ENCODE data around the gene KHDC3L. TPM values are rescaled to one million over a fixed set of nuclear protein-coding genes. Genes with fewer than 3 reads are reported as not detected.
A peak's percentile ranks its signal among the peaks of the same experiment; 100 is the strongest.

The KHDC3L gene
- total and polyA plus RNA-seq, 2 of the 8 experiments (the other 6 are each of a cell fraction or from before 2014, with no cell fraction given), result 0.11 TPM; not detected in 1

- Histone ChIP-seq H3K27me3 (replicated peaks in 1 of 4; ENCODE audit: control insufficient read depth in 3 of 4, extremely low read depth in 1 of 4, insufficient read depth in 3 of 4, low read length in 3 of 4) (no peaks in the 10 kb centered on the region), H2BK5ac (ENCODE audit: low read depth, low read length) (no peak overlapping the region), H3K4me1 (replicated peaks in 1 of 4; ENCODE audit: control insufficient read depth in 3 of 4, insufficient read depth in 4 of 4, low read length in 3 of 4) (no peaks in the 10 kb centered on the region), H3K18ac (ENCODE audit: extremely low read depth, low read length) (no peak overlapping the region), H3K23me2 (ENCODE audit: low read depth, low read length) (no peaks in the 10 kb centered on the region), H2BK15ac (ENCODE audit: low read length) (no peak overlapping the region), H4K20me1 (replicated peaks in 1 of 2; ENCODE audit: control insufficient read depth in 1 of 2, insufficient read depth in 2 of 2, low read length in 2 of 2) (no peaks in the 10 kb centered on the region), H3K4me3 (ENCODE audit: extremely low read depth in 1 of 4, insufficient read depth in 2 of 4, low read depth in 3 of 4, low read length in 4 of 4) (no peak overlapping the region), H3K56ac (replicated peaks; ENCODE audit: insufficient read length, low read depth, low read length) (no peak overlapping the region), H3K27ac (ENCODE audit: low read depth, low read length) (no peak overlapping the region), H4K8ac (ENCODE audit: extremely low read depth, insufficient read depth, low read length) (no peak overlapping the region; the same call in 1 of the 2 replicates), H2BK20ac (ENCODE audit: low read length) (no peak overlapping the region), H3K14ac (ENCODE audit: insufficient read length) (no peak overlapping the region), H3K4me2 (ENCODE audit: insufficient read depth in 1 of 2, low read depth in 2 of 2, low read length in 2 of 2) (no peak overlapping the region), H4K91ac (replicated peaks; ENCODE audit: insufficient read length, low read length) (no peak overlapping the region), H2AFZ (ENCODE audit: low read length) (no peak overlapping the region), H3K79me1 (ENCODE audit: low read depth, low read length) (no peaks in the 10 kb centered on the region), H3K23ac (ENCODE audit: insufficient read length) (no peak overlapping the region), H3K9ac (replicated peaks in 1 of 4; ENCODE audit: extremely low read depth in 1 of 4, low read depth in 3 of 4, low read length in 3 of 4) (no peak overlapping the region), H3K79me2 (ENCODE audit: control insufficient read depth in 1 of 2, insufficient read depth in 2 of 2, low read length in 2 of 2) (no peaks in the 10 kb centered on the region), H2AK5ac (ENCODE audit: low read depth, low read length) (no peak overlapping the region), H3K36me3 (ENCODE audit: control insufficient read depth in 2 of 4, insufficient read depth in 4 of 4, low read length in 3 of 4) (no peaks in the 10 kb centered on the region), H2BK120ac (replicated peaks; ENCODE audit: low read depth, low read length) (no peak overlapping the region), H3K4ac (replicated peaks; ENCODE audit: insufficient read length, low read depth, low read length) (no peak overlapping the region), H4K5ac (ENCODE audit: insufficient read length, low read depth, low read length) (no peak overlapping the region), H3K9me3 (ENCODE audit: insufficient read depth in 2 of 2, low read depth in 1 of 2, low read length in 1 of 2) (no peaks in the 10 kb centered on the region), H2BK12ac (ENCODE audit: low read depth, low read length) (0 out of 2 replicates have a peak overlapping the region, but pooled peaks have one; percentile 9)
- TF ChIP-seq KDM1A (IDR thresholded peaks at IDR 0.05; ENCODE audit: borderline replicate concordance, low read length) (no peak), FOSL1 (IDR thresholded peaks at IDR 0.05; ENCODE audit: insufficient read depth, low read depth, low read length) (no peak), SRF (IDR thresholded peaks at IDR 0.05; ENCODE audit: low read depth, low read length) (no peak), CHD2 (IDR thresholded peaks at IDR 0.05; ENCODE audit: low read length) (no peak), EZH2 (IDR thresholded peaks at IDR 0.05; ENCODE audit: low read depth, low read length, severe bottlenecking) (no peak), GABPA (IDR thresholded peaks at IDR 0.05; ENCODE audit: borderline replicate concordance, insufficient read depth, low read length) (no peak), RNF2 (IDR thresholded peaks at IDR 0.05; ENCODE audit: borderline replicate concordance, low read depth, low read length, missing control alignments, poor library complexity, severe bottlenecking) (no peak), SP2 (IDR thresholded peaks at IDR 0.05; ENCODE audit: low read length) (no peak), RAD21 (IDR thresholded peaks at IDR 0.05 in 1 of 2, conservative IDR thresholded peaks at IDR 0.05 in 1 of 2; ENCODE audit: low read depth in 2 of 2, low read length in 2 of 2) (no peak), SIRT6 (IDR thresholded peaks at IDR 0.05; ENCODE audit: low read length) (no peak), CBX8 (IDR thresholded peaks at IDR 0.05; ENCODE audit: borderline replicate concordance, low read depth, low read length) (no peak)
- CTCF ChIA-PET (ENCODE audit: partially characterized antibody), result no interaction called here
- no peak for DNase-seq (ENCODE audit: low read depth in 1 of 2, low spot score in 2 of 2)
- 95% methylated on average over 6 of the region's 6 CpGs; no CpG with 5 or more reads in 1 of the 2 experiments for WGBS, 2 experiments (ENCODE audit: extremely low coverage in 1 of 2, insufficient coverage in 1 of 2, insufficient read length in 1 of 2, insufficient replicate concordance in 2 of 2, low coverage in 1 of 2, low lambda C conversion rate in 2 of 2, missing lambda C conversion rate in 1 of 2)
- POLR2A ChIA-PET (ENCODE audit: partially characterized antibody), result no interaction called here
- no peak for FAIRE-seq
Observed at GRCh38 chr6:73382462-73383113, 20.1 kb downstream of the KHDC3L start.

Measured in H1 (cell line).